H1 (cell line): ENCODE data around the gene PRPF6. TPM values are rescaled to one million over a fixed set of nuclear protein-coding genes. Genes with fewer than 3 reads are reported as not detected.

Experiments
- CTCF ChIA-PET: fragments of 300-600 bp; sonication (Branson Sonifier 250); formaldehyde crosslinking; loops from one replicate; lab custom pipeline; 2021; ENCODE audit not compliant: partially characterized antibody; lab: Charles Lee
- POLR2A ChIA-PET: fragments of 300-600 bp; sonication (Branson Sonifier 250); formaldehyde crosslinking; loops from one replicate; lab custom pipeline; 2021; ENCODE audit warnings: inconsistent platforms; ENCODE audit not compliant: partially characterized antibody; lab: Charles Lee
- DNase-seq, 2 experiments: peaks; one replicate each; pipeline versions ENCODE4 v3.0.0 to v3.0.0-alpha.2; 2010 to 2022; ENCODE audit warnings: low spot score in 2 of 2, low read depth in 1 of 2, mixed read lengths in 1 of 2
- FAIRE-seq: peaks from 2 replicates; lab custom pipeline; 2011; peaks lifted over from hg19 to GRCh38; lab: Jason Lieb, UNC
- H2AFZ ChIP-seq: 2 replicates; pipeline ENCODE4 v1.8.1; 2012; ENCODE audit warnings: low read length, inconsistent platforms
- H2AK5ac ChIP-seq: 2 replicates; pipeline ENCODE4 v1.6.1; 2013; ENCODE audit warnings: low read depth, low read length
- H2BK120ac ChIP-seq: replicated peaks from 2 replicates; pipeline ENCODE3; 2013; ENCODE audit warnings: low read depth, low read length, inconsistent platforms
- H2BK12ac ChIP-seq: 2 replicates; pipeline ENCODE4 v1.6.1; 2013; ENCODE audit warnings: low read depth, low read length
- H2BK15ac ChIP-seq: 2 replicates; pipeline ENCODE4 v1.6.1; 2013; ENCODE audit warnings: low read length
- H2BK20ac ChIP-seq: 2 replicates; pipeline ENCODE4 v1.6.1; 2013; ENCODE audit warnings: low read length
- H2BK5ac ChIP-seq: 2 replicates; pipeline ENCODE4 v1.6.1; 2013; ENCODE audit warnings: low read depth, low read length
- H3K14ac ChIP-seq: 2 replicates; pipeline ENCODE4 v1.6.1; 2013; ENCODE audit warnings: inconsistent platforms; ENCODE audit not compliant: insufficient read length
- H3K18ac ChIP-seq: 2 replicates; pipeline ENCODE4 v1.6.1; 2013; ENCODE audit warnings: low read length; ENCODE audit errors: extremely low read depth
- H3K23ac ChIP-seq: 2 replicates; pipeline ENCODE4 v1.6.1; 2013; ENCODE audit warnings: inconsistent platforms; ENCODE audit not compliant: insufficient read length
- H3K23me2 ChIP-seq: 2 replicates; pipeline ENCODE4 v1.6.1; 2013; ENCODE audit warnings: low read depth, low read length
- H3K27ac ChIP-seq: 2 replicates; pipeline ENCODE4 v1.6.1; 2011; ENCODE audit warnings: low read depth, low read length, inconsistent platforms
- H3K27me3 ChIP-seq, 4 experiments: replicated peaks in 1 of 4; 1 replicate in 1 of 4; 2 replicates in 3 of 4; pipeline versions ENCODE4 v1.6.1 to v1.8.1; 2011 to 2013; ENCODE audit warnings: low read length in 3 of 4, mild to moderate bottlenecking in 3 of 4, inconsistent platforms in 2 of 4, mixed read lengths in 2 of 4, moderate library complexity in 1 of 4; ENCODE audit not compliant: control insufficient read depth in 3 of 4, insufficient read depth in 3 of 4; ENCODE audit errors: extremely low read depth in 1 of 4
- H3K36me3 ChIP-seq, 4 experiments: 2 replicates each; pipeline versions ENCODE4 v1.6.1 to v1.8.1; 2011 to 2013; ENCODE audit warnings: mild to moderate bottlenecking in 4 of 4, low read length in 3 of 4, moderate library complexity in 2 of 4, control low read depth in 1 of 4, inconsistent platforms in 1 of 4; ENCODE audit not compliant: insufficient read depth in 4 of 4, control insufficient read depth in 2 of 4
- H3K4ac ChIP-seq: replicated peaks from 2 replicates; pipeline ENCODE3; 2013; ENCODE audit warnings: low read length, low read depth, mixed read lengths, inconsistent platforms; ENCODE audit not compliant: insufficient read length
- H3K4me1 ChIP-seq, 4 experiments: replicated peaks in 1 of 4; 1 replicate in 1 of 4; 2 replicates in 3 of 4; pipeline versions ENCODE4 v1.6.1 to v1.8.1; 2011 to 2013; ENCODE audit warnings: low read length in 3 of 4, inconsistent platforms in 2 of 4, mixed read lengths in 1 of 4; ENCODE audit not compliant: insufficient read depth in 4 of 4, control insufficient read depth in 3 of 4
- H3K4me2 ChIP-seq, 2 experiments: 2 replicates each; pipeline versions ENCODE4 v1.6.1 to v1.8.1; 2011 to 2013; ENCODE audit warnings: low read depth in 2 of 2, low read length in 2 of 2, control low read depth in 1 of 2, inconsistent platforms in 1 of 2, mild to moderate bottlenecking in 1 of 2; ENCODE audit not compliant: insufficient read depth in 1 of 2
- H3K4me3 ChIP-seq, 4 experiments: fragments of 200-600, 300-600 bp in 1 of 4; sonication (generic), shearing (Covaris generic), sonication (Bioruptor Twin) in 1 of 4; 2 replicates each; pipeline versions ENCODE4 v1.5.1 to v1.8.1; 2011 to 2016; ENCODE audit warnings: low read length in 4 of 4, low read depth in 3 of 4, control low read depth in 2 of 4, inconsistent platforms in 2 of 4, mild to moderate bottlenecking in 2 of 4, mixed read lengths in 1 of 4, moderate library complexity in 1 of 4; ENCODE audit not compliant: insufficient read depth in 2 of 4; ENCODE audit errors: extremely low read depth in 1 of 4
- H3K56ac ChIP-seq: replicated peaks from 2 replicates; pipeline ENCODE3; 2013; ENCODE audit warnings: low read depth, mild to moderate bottlenecking, mixed read lengths, low read length, inconsistent platforms; ENCODE audit not compliant: insufficient read length
- H3K79me1 ChIP-seq: 2 replicates; pipeline ENCODE4 v1.6.1; 2013; ENCODE audit warnings: low read depth, low read length, control low read depth
- H3K79me2 ChIP-seq, 2 experiments: 2 replicates each; pipeline versions ENCODE4 v1.6.1 to v1.8.1; 2012 to 2013; ENCODE audit warnings: low read length in 2 of 2, mild to moderate bottlenecking in 2 of 2, inconsistent platforms in 1 of 2; ENCODE audit not compliant: insufficient read depth in 2 of 2, control insufficient read depth in 1 of 2
- H3K9ac ChIP-seq, 4 experiments: replicated peaks in 1 of 4; 1 replicate in 1 of 4; 2 replicates in 3 of 4; pipeline versions ENCODE4 v1.6.1 to v1.8.1; 2011 to 2013; ENCODE audit warnings: low read depth in 3 of 4, low read length in 3 of 4, control low read depth in 2 of 4, mild to moderate bottlenecking in 2 of 4, moderate library complexity in 2 of 4, inconsistent platforms in 1 of 4; ENCODE audit errors: extremely low read depth in 1 of 4
- H3K9me3 ChIP-seq, 2 experiments: 2 replicates each; pipeline versions ENCODE4 v1.6.1 to v1.8.1; 2012 to 2013; ENCODE audit warnings: mild to moderate bottlenecking in 2 of 2, moderate library complexity in 2 of 2, control low read depth in 1 of 2, inconsistent platforms in 1 of 2, low read depth in 1 of 2, low read length in 1 of 2, mixed read lengths in 1 of 2; ENCODE audit not compliant: insufficient read depth in 2 of 2
- H4K20me1 ChIP-seq, 2 experiments: replicated peaks in 1 of 2; 2 replicates each; pipeline versions ENCODE3 to v1.8.1; 2011 to 2013; ENCODE audit warnings: inconsistent platforms in 2 of 2, low read length in 2 of 2, mild to moderate bottlenecking in 1 of 2; ENCODE audit not compliant: insufficient read depth in 2 of 2, control insufficient read depth in 1 of 2
- H4K5ac ChIP-seq: 2 replicates; pipeline ENCODE4 v1.6.1; 2013; ENCODE audit warnings: low read length, low read depth, mixed read lengths, inconsistent platforms; ENCODE audit not compliant: insufficient read length
- H4K8ac ChIP-seq: 2 replicates; pipeline ENCODE4 v1.8.0; 2013; ENCODE audit warnings: mild to moderate bottlenecking, moderate library complexity, low read length, inconsistent platforms; ENCODE audit not compliant: insufficient read depth; ENCODE audit errors: extremely low read depth
- H4K91ac ChIP-seq: replicated peaks from 2 replicates; pipeline ENCODE3; 2013; ENCODE audit warnings: low read length, mixed read lengths, inconsistent platforms; ENCODE audit not compliant: insufficient read length
- KDM1A ChIP-seq: fragments of 200-600, 300-600 bp; sonication (generic); IDR thresholded peaks from 2 replicates; pipeline ENCODE4 v1.7.1; 2016; ENCODE audit warnings: mild to moderate bottlenecking, low read length, borderline replicate concordance
- WGBS, 2 experiments: shearing (Covaris generic) in 1 of 2; methylation state at CpG; one replicate each; pipeline versions ENCODE4 v1.1.6 to v1.1.7; 2013 to 2015; ENCODE audit warnings: low lambda C conversion rate in 2 of 2, mixed read lengths in 2 of 2, inconsistent platforms in 1 of 2, low coverage in 1 of 2, missing lambda C conversion rate in 1 of 2; ENCODE audit not compliant: insufficient replicate concordance in 2 of 2, insufficient coverage in 1 of 2, insufficient read length in 1 of 2; ENCODE audit errors: extremely low coverage in 1 of 2, missing lambda C conversion rate in 1 of 2; 5-methylcytosine and 5-hydroxymethylcytosine counted together
- polyA plus RNA-seq, 7 experiments: library from polyadenylated mRNA; depleted of rRNA in 3 of 7; stranded (reverse) in 5 of 7; unstranded in 2 of 7; fragments of >200 nt in 5 of 7; fragments of 200-250 nt in 2 of 7; gene quantifications; 1 replicate in 5 of 7; 2 replicates in 1 of 7; 4 replicates in 1 of 7; pipeline versions ENCODE4 v1.2.1 to v1.2.3, GENCODE V29; 2011 to 2013; ENCODE audit warnings: missing spikeins in 2 of 7, mixed read lengths in 2 of 7
- total RNA-seq: library from RNA; stranded (reverse); fragmentation: NEBNext Ultra II Directional; extraction: Animal tissue kit (Norgen Biotek cat#: 25700); gene quantifications from 2 replicates; pipeline ENCODE4 v1.2.1, GENCODE V29; 2021

The PRPF6 gene
- total and polyA plus RNA-seq, 2 of the 8 experiments (the other 6 are each of a cell fraction or from before 2014, with no cell fraction given), result 27.9 to 76.9 TPM

DNA sequence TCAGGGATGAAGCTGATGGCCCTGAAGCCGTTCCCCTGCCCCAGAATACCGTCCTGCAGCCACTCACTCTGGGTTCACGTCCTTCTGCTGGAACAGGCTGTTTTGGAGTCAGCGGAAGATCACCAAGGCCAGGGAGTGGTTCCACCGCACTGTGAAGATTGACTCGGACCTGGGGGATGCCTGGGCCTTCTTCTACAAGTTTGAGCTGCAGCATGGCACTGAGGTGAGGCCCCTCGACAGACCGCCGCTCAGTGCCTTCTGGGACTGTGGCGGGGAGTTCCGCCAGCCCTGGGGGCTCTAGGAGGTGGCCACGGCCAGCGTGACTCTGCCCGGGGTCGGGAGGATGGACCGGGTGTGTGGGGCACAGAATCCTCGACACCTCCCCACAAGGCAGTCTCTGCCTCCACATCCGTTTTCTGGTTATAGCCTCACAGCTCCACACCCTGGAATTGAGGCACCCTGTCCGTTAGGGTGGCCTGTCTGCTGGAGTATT is 50.9 kb downstream of the PRPF6 start:
- Histone ChIP-seq H2BK5ac (no peak overlapping the region), H3K56ac (no peak overlapping the region), H4K8ac (no peak overlapping the region), H3K23ac (no peak overlapping the region), H4K20me1 (peaks cover 0 to 7% of the 10 kb centered on the region in 2 experiments), H3K4me1 (peaks cover 0 to 15% (median 11%) of the 10 kb centered on the region in 4 experiments; a peak in 6 of 7 replicates), H2BK120ac (no peak overlapping the region), H3K79me2 (no peaks in the 10 kb centered on the region), H2AFZ (no peak overlapping the region), H3K14ac (no peak overlapping the region), H2BK20ac (no peak overlapping the region), H3K4ac (no peak overlapping the region), H2AK5ac (no peak overlapping the region), H3K9ac (no peak overlapping the region), H3K27ac (no peak overlapping the region), H3K4me2 (no peak overlapping the region), H3K9me3 (no peaks in the 10 kb centered on the region), H3K36me3 (peaks cover 17 to 39% (median 30%) of the 10 kb centered on the region in 4 experiments), H3K27me3 (no peaks in the 10 kb centered on the region), H3K18ac (no peak overlapping the region), H3K79me1 (peaks cover 2% of the 10 kb centered on the region; the same call in 1 of the 2 replicates), H2BK12ac (no peak overlapping the region), H4K5ac (no peak overlapping the region), H3K4me3 (no peak overlapping the region), H4K91ac (no peak overlapping the region), H3K23me2 (no peaks in the 10 kb centered on the region), H2BK15ac (no peak overlapping the region)
- 94% methylated on average over 13 of the region's 19 CpGs; no CpG with 5 or more reads in 1 of the 2 experiments for WGBS, 2 experiments
- FAIRE-seq, result no peak
- ChIA-PET CTCF (interaction anchor here (1.8 kb wide), 1 partner anchor 38 kb away, joined by 6 read pairs; no protein-coding TSS in a partner anchor), POLR2A (interaction anchor here (1.1 kb wide), 1 partner anchor 13 kb away, joined by 4 read pairs; no protein-coding TSS in a partner anchor)
- no peak for DNase-seq
- no peak for TF ChIP-seq KDM1A
